SK-N-SH treated with all-trans-retinoic acid at 6 μM for 48 hours (cell line): Measurements from ENCODE around the gene SLC35E1.

Source experiments
- ISL1 ChIP-seq: fragments of 250-450 bp; sonication (Bioruptor Pico); IDR thresholded peaks from 2 replicates; pipeline ENCODE4 v2.1.2; 2022; ENCODE audit warnings: mild to moderate bottlenecking, moderate library complexity
- ZFP30 ChIP-seq: fragments of 450-650 bp; formaldehyde crosslinking; IDR thresholded peaks from 2 replicates; pipeline ENCODE4 v1.5.0; 2022; ENCODE audit warnings: mild to moderate bottlenecking, moderate library complexity

DNA sequence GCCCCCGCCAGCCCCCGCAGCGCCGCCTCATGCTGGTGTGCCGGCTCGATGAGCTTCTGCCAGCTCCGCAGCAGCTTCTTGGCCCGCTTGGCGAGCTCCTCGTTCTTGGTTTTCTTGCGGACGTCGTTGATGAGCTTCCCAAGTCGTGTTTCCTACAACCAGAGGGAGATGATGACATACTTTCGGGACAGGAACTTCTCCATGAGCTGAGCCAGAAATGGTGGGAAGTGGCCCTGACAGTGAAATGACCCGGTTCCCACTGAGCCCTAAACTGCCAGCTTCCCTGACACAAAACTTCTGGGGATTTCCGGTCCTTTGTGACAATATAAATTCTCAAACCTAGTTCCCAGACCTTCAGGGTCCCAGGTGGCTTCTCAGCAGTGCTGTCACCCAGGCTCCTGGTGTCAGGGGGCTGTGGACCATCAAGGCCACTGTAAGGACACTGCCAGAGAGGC lies 5.3 kb upstream of the SLC35E1 start:
- no peak for TF ChIP-seq ZFP30
- no peak for TF ChIP-seq ISL1
